ENCODE data around the gene MMD2.
"Not testable (repeated sequence)": the region's sequence is repeated elsewhere in the genome, so short reads cannot be mapped to it uniquely, and the experiment has no call there.

MMD2 gene

GRCh38 chr7:4891522-4891921 is 67.5 kb downstream of the MMD2 start:
- H3K36me3 Mint-ChIP-seq; H3K4me1 Mint-ChIP-seq (ENCODE audit: low read depth); H3K27ac Mint-ChIP-seq; H3K9me3 Mint-ChIP-seq (ENCODE audit: low read depth); H3K4me3 Mint-ChIP-seq; H3K27me3 Mint-ChIP-seq: not testable (repeated sequence)

- Mint-ChIP-seq H3K4me3 (no peak overlapping the region), H3K9me3 (ENCODE audit: low read depth) (peaks cover 6% of the 10 kb centered on the region), H3K4me1 (ENCODE audit: low read depth) (no peaks in the 10 kb centered on the region), H3K27me3 (peaks cover 6% of the 10 kb centered on the region), H3K36me3 (no peaks in the 10 kb centered on the region), H3K27ac (no peak overlapping the region)
Measured at GRCh38 chr7:4889682-4890081, 69.3 kb downstream of the MMD2 start.

DNA sequence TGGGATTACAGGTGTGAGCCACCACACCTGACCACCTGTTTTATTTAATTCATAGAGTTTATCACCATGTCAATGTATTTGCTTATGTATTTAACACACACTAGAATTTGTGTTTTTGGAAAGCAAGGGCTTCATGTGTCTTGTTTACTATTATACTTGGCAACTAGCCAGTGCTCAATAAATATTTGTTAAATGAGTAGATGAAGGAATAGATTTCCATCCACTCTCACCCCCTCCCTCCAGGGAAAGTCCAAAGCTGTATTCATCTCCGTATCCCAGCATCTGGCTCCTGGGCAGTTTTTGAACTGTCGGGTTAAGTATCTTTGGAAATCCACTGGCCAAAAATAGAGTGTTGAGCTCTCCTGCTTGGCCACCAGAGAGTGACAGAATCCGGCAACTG is 70.8 kb downstream of the MMD2 start:
- Mint-ChIP-seq H3K27ac (no peak overlapping the region), H3K27me3 (peaks cover 7% of the 10 kb centered on the region), H3K4me3 (no peak overlapping the region), H3K9me3 (ENCODE audit: low read depth) (no peaks in the 10 kb centered on the region), H3K36me3 (no peaks in the 10 kb centered on the region), H3K4me1 (ENCODE audit: low read depth) (peaks cover 3% of the 10 kb centered on the region)

DNA sequence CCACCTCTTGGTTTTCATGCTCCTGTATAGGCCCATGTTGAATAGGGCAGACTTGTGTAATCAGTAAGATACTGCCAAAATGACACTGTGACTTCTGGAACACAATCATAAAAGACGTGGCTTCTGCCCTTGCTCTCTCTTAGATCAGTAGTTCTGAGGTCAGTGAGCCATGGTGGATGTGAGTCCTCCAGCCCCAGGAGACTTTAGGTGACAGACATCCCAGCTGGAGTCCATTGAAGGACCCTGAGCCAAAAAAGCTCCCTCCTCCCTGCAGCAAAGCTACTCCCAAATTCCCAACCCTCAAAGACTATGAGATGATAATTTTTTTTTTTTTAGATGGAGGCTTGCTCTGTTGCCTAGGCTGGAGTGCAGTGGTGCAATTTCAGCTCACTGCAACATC is 72.3 kb downstream of the MMD2 start:
- no peak overlapping the region for H3K27ac Mint-ChIP-seq

DNA sequence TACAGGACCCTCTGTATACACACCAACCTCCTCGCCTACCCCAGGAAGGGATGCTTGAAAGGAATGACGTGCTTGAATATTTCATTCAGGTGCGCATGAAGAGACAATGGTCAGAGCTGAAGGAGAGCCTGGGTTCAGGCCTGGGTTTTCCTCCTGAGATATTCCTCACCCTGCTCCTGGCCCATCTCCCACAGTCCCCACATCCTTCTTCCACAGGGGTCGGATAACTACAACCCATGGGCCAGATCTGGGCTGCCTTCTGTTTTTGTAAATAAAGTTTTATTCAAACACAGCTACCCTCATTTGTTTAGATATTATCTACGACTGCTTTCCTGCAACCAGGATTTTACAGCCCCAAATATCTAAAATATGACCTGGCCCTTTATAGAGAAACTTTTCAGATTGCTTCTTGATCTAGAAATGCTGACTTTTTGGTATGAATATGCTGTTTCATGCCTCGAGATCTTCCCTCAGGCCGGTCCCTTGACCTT is 73.6 kb downstream of the MMD2 start:
- Mint-ChIP-seq H3K27me3 (peaks cover 19% of the 10 kb centered on the region), H3K36me3 (no peaks in the 10 kb centered on the region)

More for the DNA sequence above, 72.3 kb downstream of the MMD2 start:
- H3K4me1 Mint-ChIP-seq (ENCODE audit: low read depth), result peaks cover 15% of the 10 kb centered on the region
- H3K4me3 Mint-ChIP-seq, result no peak overlapping the region
- no peaks in the 10 kb centered on the region for H3K36me3 Mint-ChIP-seq
- H3K9me3 Mint-ChIP-seq (ENCODE audit: low read depth), result no peaks in the 10 kb centered on the region
- peaks cover 16% of the 10 kb centered on the region for H3K27me3 Mint-ChIP-seq

DNA sequence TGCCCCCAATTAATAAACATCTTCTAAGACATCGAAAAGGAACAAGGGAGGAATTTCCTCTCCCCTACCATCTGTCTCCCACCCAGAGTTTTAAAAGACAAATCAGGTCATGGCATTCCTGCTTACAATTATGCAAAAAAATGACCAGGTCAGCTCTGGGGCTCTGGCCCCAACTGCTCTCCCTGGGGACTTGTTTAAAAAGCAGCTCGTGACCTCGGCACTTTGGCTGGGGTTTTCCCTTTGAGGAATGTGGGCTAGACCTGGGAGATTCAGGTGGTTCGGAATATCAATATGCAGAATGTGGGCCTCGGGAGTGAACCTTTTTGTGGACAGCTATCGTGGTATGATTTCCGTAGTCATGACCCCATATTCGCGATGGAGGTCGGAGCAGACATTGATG is 74.8 kb downstream of the MMD2 start:
- Mint-ChIP-seq H3K4me3 (peak overlapping the region; percentile 46), H3K27me3 (peaks cover 22% of the 10 kb centered on the region), H3K27ac (no peak overlapping the region), H3K36me3 (no peaks in the 10 kb centered on the region), H3K4me1 (ENCODE audit: low read depth) (peaks cover 15% of the 10 kb centered on the region), H3K9me3 (ENCODE audit: low read depth) (no peaks in the 10 kb centered on the region)

More for the DNA sequence above, 73.6 kb downstream of the MMD2 start:
- Mint-ChIP-seq H3K27ac (no peak overlapping the region), H3K4me3 (no peak overlapping the region), H3K4me1 (ENCODE audit: low read depth) (peaks cover 15% of the 10 kb centered on the region), H3K9me3 (ENCODE audit: low read depth) (no peaks in the 10 kb centered on the region)

- peak within 1 kb of the TSS; percentile 77 for H3K4me3 Mint-ChIP-seq
- H3K4me1 Mint-ChIP-seq (ENCODE audit: low read depth), result peaks cover 15% of the 10 kb centered on the region
- no peaks in the 10 kb centered on the region for H3K36me3 Mint-ChIP-seq
- peaks cover 22% of the 10 kb centered on the region for H3K27me3 Mint-ChIP-seq
- no peaks in the 10 kb centered on the region for H3K9me3 Mint-ChIP-seq (ENCODE audit: low read depth)
- no peak within 1 kb of the TSS for H3K27ac Mint-ChIP-seq
Measured at GRCh38 chr7:4883372-4884144, 75.4 kb downstream of the MMD2 start, which contains the start of gene RADIL. RADIL (minus strand) TSS chr7:4883716; CDS start chr7:4878139, 5,577 bp downstream.

DNA sequence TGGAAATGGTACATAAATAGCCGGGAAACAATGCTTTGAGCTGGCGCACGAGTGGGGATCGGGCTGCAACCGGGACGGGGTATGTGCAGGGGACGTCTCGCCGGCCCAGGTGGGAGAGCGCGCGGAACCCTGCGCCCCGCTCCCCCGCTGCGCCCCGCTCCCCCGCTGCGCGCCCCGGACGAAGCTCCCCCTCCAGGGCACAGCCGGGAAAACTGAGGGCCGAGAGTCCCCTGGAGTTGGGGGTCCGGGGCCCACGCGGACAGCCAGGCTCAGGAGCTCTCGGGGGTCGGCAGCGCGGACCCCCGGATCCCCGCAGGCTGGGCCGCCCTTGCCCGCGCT is 76.0 kb downstream of the MMD2 start:
- peaks cover 15% of the 10 kb centered on the region for H3K4me1 Mint-ChIP-seq (ENCODE audit: low read depth)
- H3K4me3 Mint-ChIP-seq, result peak overlapping the region; percentile 77
- no peaks in the 10 kb centered on the region for H3K36me3 Mint-ChIP-seq
- no peaks in the 10 kb centered on the region for H3K9me3 Mint-ChIP-seq (ENCODE audit: low read depth)
- peaks cover 22% of the 10 kb centered on the region for H3K27me3 Mint-ChIP-seq
- H3K27ac Mint-ChIP-seq, result no peak overlapping the region

DNA sequence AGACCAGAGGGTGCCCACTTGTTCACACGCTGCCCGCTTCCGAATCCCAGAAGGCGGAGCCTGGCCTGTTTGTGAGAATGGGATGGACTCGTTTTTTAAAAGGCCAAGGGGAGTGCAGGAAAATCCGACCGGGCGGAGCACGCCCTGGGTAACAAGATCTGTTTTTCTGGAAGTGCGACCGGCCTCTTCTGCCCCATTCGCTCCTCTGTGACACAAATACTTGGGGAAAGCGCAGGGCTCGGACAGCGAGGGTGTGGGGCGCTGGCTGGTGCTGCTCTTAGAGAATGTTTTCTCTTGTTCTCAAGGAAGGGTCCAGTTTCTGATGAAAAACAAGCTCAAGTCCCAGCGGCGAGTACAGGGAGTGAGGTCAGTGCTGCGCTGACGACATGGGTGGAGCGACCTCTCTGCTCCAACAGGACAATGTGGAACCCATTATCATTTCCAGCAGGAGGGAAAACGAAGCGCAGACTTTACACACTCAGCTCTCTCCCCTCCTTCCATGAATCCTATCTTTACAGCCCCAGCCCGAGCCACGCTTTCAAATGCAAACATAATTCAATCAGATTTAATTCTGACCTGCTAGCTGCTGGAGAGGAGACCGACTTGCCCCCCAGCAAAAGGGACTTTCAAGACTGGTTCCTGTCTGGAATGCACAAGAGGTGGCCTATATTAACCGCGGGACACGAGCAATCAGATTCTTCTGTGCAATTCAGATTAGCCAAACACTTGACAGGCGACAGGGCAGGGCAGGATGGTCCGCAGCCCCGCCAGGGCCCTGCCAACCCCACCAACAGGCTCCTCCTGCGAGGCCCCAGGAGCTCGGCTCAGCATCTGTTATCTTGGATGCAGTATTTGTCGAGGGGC is 76.6 kb downstream of the MMD2 start:
- Mint-ChIP-seq H3K9me3 (ENCODE audit: low read depth) (no peaks in the 10 kb centered on the region), H3K27me3 (peaks cover 20% of the 10 kb centered on the region), H3K4me1 (ENCODE audit: low read depth) (peaks cover 15% of the 10 kb centered on the region), H3K27ac (no peak overlapping the region), H3K36me3 (no peaks in the 10 kb centered on the region), H3K4me3 (peak overlapping the region; percentile 77)

DNA sequence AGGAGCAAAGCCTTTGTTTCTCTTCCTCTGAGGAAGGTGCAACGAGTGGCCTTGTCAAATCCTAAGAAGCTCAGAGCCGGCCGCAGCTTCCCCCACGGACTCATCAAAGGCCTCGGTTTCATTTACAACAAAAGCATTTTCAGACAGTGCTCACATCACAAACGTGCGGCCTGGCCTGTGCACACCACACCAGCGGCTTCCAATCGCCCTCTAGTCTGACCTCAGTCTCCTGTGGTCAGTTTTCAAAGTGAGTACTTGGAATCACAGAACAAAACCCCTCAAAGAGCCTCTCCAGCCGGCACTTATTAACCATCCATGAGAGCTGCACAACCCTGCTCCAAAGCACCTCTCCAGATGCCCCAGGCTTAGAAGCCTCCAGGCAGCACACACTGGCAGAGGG is 78.8 kb downstream of the MMD2 start:
- H3K36me3 Mint-ChIP-seq, result no peaks in the 10 kb centered on the region
- no peak overlapping the region for H3K4me3 Mint-ChIP-seq
- peaks cover 16% of the 10 kb centered on the region for H3K27me3 Mint-ChIP-seq
- peaks cover 15% of the 10 kb centered on the region for H3K4me1 Mint-ChIP-seq (ENCODE audit: low read depth)
- H3K27ac Mint-ChIP-seq, result no peak overlapping the region
- no peaks in the 10 kb centered on the region for H3K9me3 Mint-ChIP-seq (ENCODE audit: low read depth)

DNA sequence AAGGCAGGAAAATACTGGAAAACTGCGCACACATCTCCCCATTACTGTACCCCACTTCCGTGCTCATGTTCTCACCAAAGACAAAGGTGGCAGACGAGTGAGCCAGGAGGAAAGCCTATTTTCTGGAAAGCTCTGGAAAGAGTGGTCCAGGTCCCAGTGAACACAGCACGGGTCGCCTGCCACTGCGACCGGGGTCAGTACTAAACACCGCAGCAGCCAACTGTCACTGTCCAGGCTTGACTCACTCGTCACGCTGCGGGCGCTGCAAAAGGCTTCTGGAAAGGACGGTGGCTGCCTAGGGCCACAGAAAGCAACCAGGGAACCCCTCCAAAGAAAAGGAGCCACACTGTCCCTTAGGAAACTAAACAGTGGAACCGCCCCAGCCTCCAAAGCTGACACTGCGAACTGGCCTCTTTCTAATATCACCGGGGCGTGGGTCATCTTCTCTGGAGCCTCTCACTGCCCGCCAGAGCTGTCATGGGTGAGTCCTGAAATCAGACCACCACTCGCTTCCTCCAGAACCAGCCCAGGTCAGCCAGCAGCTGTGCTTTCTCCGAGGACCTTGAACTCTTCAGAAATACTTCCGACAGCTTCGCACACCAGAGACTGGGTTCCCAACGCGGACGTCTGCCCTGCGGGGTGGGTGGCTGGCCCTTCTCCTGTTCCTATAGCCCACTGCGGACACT is 79.4 kb downstream of the MMD2 start:
- peaks cover 16% of the 10 kb centered on the region for H3K27me3 Mint-ChIP-seq
- no peak overlapping the region for H3K4me3 Mint-ChIP-seq

GRCh38 chr7:4878336-4879335 is 80.4 kb downstream of the MMD2 start:
- Mint-ChIP-seq H3K36me3 (no peaks in the 10 kb centered on the region), H3K9me3 (ENCODE audit: low read depth) (no peaks in the 10 kb centered on the region), H3K27me3 (peaks cover 14% of the 10 kb centered on the region), H3K27ac (no peak overlapping the region), H3K4me1 (ENCODE audit: low read depth) (peaks cover 12% of the 10 kb centered on the region), H3K4me3 (no peak overlapping the region)

More for the DNA sequence above, 79.4 kb downstream of the MMD2 start:
- H3K36me3 Mint-ChIP-seq, result no peaks in the 10 kb centered on the region
- H3K27ac Mint-ChIP-seq, result no peak overlapping the region
- no peaks in the 10 kb centered on the region for H3K9me3 Mint-ChIP-seq (ENCODE audit: low read depth)
- H3K4me1 Mint-ChIP-seq (ENCODE audit: low read depth), result peaks cover 15% of the 10 kb centered on the region

- H3K9me3 Mint-ChIP-seq (ENCODE audit: low read depth), result no peaks in the 10 kb centered on the region
- H3K36me3 Mint-ChIP-seq, result no peaks in the 10 kb centered on the region
- H3K27me3 Mint-ChIP-seq, result peaks cover 6% of the 10 kb centered on the region
- no peak overlapping the region for H3K27ac Mint-ChIP-seq
- H3K4me3 Mint-ChIP-seq, result no peak overlapping the region
- H3K4me1 Mint-ChIP-seq (ENCODE audit: low read depth), result no peaks in the 10 kb centered on the region
Measured at GRCh38 chr7:4876586-4876985, 82.4 kb downstream of the MMD2 start.

GRCh38 chr7:4875391-4875790 is 83.6 kb downstream of the MMD2 start:
- no peaks in the 10 kb centered on the region for H3K36me3 Mint-ChIP-seq
- no peaks in the 10 kb centered on the region for H3K9me3 Mint-ChIP-seq (ENCODE audit: low read depth)
- no peak overlapping the region for H3K4me3 Mint-ChIP-seq
- H3K27ac Mint-ChIP-seq, result no peak overlapping the region
- H3K27me3 Mint-ChIP-seq, result peaks cover 5% of the 10 kb centered on the region
- H3K4me1 Mint-ChIP-seq (ENCODE audit: low read depth), result peaks cover 7% of the 10 kb centered on the region
